ENCODE data around the gene SCRT2. TPM values are rescaled to one million over a fixed set of nuclear protein-coding genes. Genes with fewer than 3 reads are reported as not detected.

Gene SCRT2
- total and polyA plus RNA-seq, 2 of the 8 experiments (the other 6 are each of a cell fraction or from before 2014, with no cell fraction given): 0.12 to 0.34 TPM

GRCh38 chr20:661474-662270 is 13.9 kb downstream of the SCRT2 start:
- FAIRE-seq (no peak), DNase-seq (ENCODE audit: low read depth in 1 of 2, low spot score in 2 of 2) (peak in 1 of 2 experiments; percentile 70)
- H4K5ac ChIP-seq (ENCODE audit: insufficient read length, low read depth, low read length): peak overlapping the region; percentile 68
- peak overlapping the region; percentile 63; the same call in 1 of the 2 replicates for H2BK15ac ChIP-seq (ENCODE audit: low read length)
- CTCF ChIA-PET (ENCODE audit: partially characterized antibody): interaction anchor here (0.9 to 11.1 kb wide), 9 partner anchors 8 to 78 kb away, joined by 3 to 157 read pairs (median 5); partner anchors contain the start of genes SCRT2 and SRXN1
- H3K27ac ChIP-seq (ENCODE audit: low read depth, low read length): no peak overlapping the region
- H3K23ac ChIP-seq (ENCODE audit: insufficient read length): no peak overlapping the region
- H2BK120ac ChIP-seq (replicated peaks; ENCODE audit: low read depth, low read length): peak overlapping the region; percentile 91
- 0 out of 2 replicates have a peak overlapping the region, but pooled peaks have one; percentile 61 for H2AFZ ChIP-seq (ENCODE audit: low read length)
- peak overlapping the region; percentile 96 for H2BK20ac ChIP-seq (ENCODE audit: low read length)
- TF ChIP-seq GTF2F1 (IDR thresholded peaks at IDR 0.05; ENCODE audit: borderline replicate concordance, low read depth, low read length) (no peak), RXRA (IDR thresholded peaks at IDR 0.05; ENCODE audit: insufficient read depth, low read depth, low read length) (no peak), MAX (IDR thresholded peaks at IDR 0.05) (peak; percentile 64; the same call in 1 of the 2 replicates), TBP (IDR thresholded peaks at IDR 0.05; ENCODE audit: low read depth, low read length) (peak; percentile 79), SIX5 (IDR thresholded peaks at IDR 0.05; ENCODE audit: low read depth, low read length) (no peak), E2F6 (IDR thresholded peaks at IDR 0.05) (peak; percentile 72), SAP30 (IDR thresholded peaks at IDR 0.05; ENCODE audit: insufficient read depth, insufficient replicate concordance, low read length) (no peak)
- peak overlapping the region; percentile 52 to 58 for H3K4me2 ChIP-seq (ENCODE audit: insufficient read depth in 1 of 2, low read depth in 2 of 2, low read length in 2 of 2)
- H4K8ac ChIP-seq (ENCODE audit: extremely low read depth, insufficient read depth, low read length): no peak overlapping the region; the same call in 1 of the 2 replicates
- no peaks in the 10 kb centered on the region for H3K36me3 ChIP-seq (ENCODE audit: control insufficient read depth in 2 of 4, insufficient read depth in 4 of 4, low read length in 3 of 4)
- 21% methylated on average over 21 of the region's 29 CpGs; no CpG with 5 or more reads in 1 of the 2 experiments for WGBS, 2 experiments (ENCODE audit: extremely low coverage in 1 of 2, insufficient coverage in 1 of 2, insufficient read length in 1 of 2, insufficient replicate concordance in 2 of 2, low coverage in 1 of 2, low lambda C conversion rate in 2 of 2, missing lambda C conversion rate in 1 of 2)
- no peaks in the 10 kb centered on the region for H3K79me2 ChIP-seq (ENCODE audit: control insufficient read depth in 1 of 2, insufficient read depth in 2 of 2, low read length in 2 of 2)
- H3K56ac ChIP-seq (replicated peaks; ENCODE audit: insufficient read length, low read depth, low read length): no peak overlapping the region
- H3K23me2 ChIP-seq (ENCODE audit: low read depth, low read length): peaks cover 3% of the 10 kb centered on the region
- H2BK12ac ChIP-seq (ENCODE audit: low read depth, low read length): peak overlapping the region; percentile 97; the same call in 1 of the 2 replicates
- POLR2A ChIA-PET (ENCODE audit: partially characterized antibody): interaction anchor here (1.3 to 4.5 kb wide), 2 partner anchors 9 to 10 kb away, joined by 3 to 19 read pairs; partner anchors contain the start of gene SRXN1
- peaks cover 8 to 38% (median 26%) of the 10 kb centered on the region in 4 experiments for H3K27me3 ChIP-seq (replicated peaks in 1 of 4; ENCODE audit: control insufficient read depth in 3 of 4, extremely low read depth in 1 of 4, insufficient read depth in 3 of 4, low read length in 3 of 4)
- no peaks in the 10 kb centered on the region for H3K9me3 ChIP-seq (ENCODE audit: insufficient read depth in 2 of 2, low read depth in 1 of 2, low read length in 1 of 2)
- H4K20me1 ChIP-seq (replicated peaks in 1 of 2; ENCODE audit: control insufficient read depth in 1 of 2, insufficient read depth in 2 of 2, low read length in 2 of 2): no peaks in the 10 kb centered on the region
- peak overlapping the region in 1 of 4 experiments; percentile 47; a peak in 4 of 8 replicates for H3K4me3 ChIP-seq (ENCODE audit: extremely low read depth in 1 of 4, insufficient read depth in 2 of 4, low read depth in 3 of 4, low read length in 4 of 4)
- peak overlapping the region; percentile 93 for H3K18ac ChIP-seq (ENCODE audit: extremely low read depth, low read length)
- no peak overlapping the region for H3K9ac ChIP-seq (replicated peaks in 1 of 4; ENCODE audit: extremely low read depth in 1 of 4, low read depth in 3 of 4, low read length in 3 of 4)
- peaks cover 23 to 49% (median 35%) of the 10 kb centered on the region in 4 experiments for H3K4me1 ChIP-seq (replicated peaks in 1 of 4; ENCODE audit: control insufficient read depth in 3 of 4, insufficient read depth in 4 of 4, low read length in 3 of 4)
- peak overlapping the region; percentile 86; the same call in 1 of the 2 replicates for H2BK5ac ChIP-seq (ENCODE audit: low read depth, low read length)
- peak overlapping the region; percentile 96; the same call in 1 of the 2 replicates for H2AK5ac ChIP-seq (ENCODE audit: low read depth, low read length)
- H3K4ac ChIP-seq (replicated peaks; ENCODE audit: insufficient read length, low read depth, low read length): peak overlapping the region; percentile 75
- H4K91ac ChIP-seq (replicated peaks; ENCODE audit: insufficient read length, low read length): peak overlapping the region; percentile 91
- no peak overlapping the region for H3K14ac ChIP-seq (ENCODE audit: insufficient read length)
- no peaks in the 10 kb centered on the region for H3K79me1 ChIP-seq (ENCODE audit: low read depth, low read length)
